ENCODE measurements around the gene DAAM2.

The DAAM2 gene

DNA sequence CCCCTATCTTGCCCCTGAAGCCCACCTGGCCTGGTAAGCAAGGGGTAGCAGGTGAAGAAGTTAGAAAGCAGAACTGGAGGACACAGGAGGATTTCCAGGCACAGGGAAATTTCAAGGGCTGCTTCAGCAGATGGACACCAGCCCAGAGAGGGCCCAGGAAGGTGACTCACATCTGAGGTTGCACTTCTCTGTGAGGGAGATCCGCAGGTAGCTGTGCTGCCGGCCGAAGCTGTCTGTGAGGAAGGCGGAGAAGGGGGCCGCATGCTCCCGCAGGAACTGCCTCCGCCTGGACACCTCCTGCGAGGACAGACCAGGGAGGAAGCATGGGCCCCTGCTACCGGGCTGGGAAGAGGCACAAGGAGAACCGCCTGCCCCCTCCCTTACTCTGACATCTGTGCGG, 135.0 kb downstream of the DAAM2 start:
- DNase-seq (ENCODE audit: low read depth), result no peak

DNA sequence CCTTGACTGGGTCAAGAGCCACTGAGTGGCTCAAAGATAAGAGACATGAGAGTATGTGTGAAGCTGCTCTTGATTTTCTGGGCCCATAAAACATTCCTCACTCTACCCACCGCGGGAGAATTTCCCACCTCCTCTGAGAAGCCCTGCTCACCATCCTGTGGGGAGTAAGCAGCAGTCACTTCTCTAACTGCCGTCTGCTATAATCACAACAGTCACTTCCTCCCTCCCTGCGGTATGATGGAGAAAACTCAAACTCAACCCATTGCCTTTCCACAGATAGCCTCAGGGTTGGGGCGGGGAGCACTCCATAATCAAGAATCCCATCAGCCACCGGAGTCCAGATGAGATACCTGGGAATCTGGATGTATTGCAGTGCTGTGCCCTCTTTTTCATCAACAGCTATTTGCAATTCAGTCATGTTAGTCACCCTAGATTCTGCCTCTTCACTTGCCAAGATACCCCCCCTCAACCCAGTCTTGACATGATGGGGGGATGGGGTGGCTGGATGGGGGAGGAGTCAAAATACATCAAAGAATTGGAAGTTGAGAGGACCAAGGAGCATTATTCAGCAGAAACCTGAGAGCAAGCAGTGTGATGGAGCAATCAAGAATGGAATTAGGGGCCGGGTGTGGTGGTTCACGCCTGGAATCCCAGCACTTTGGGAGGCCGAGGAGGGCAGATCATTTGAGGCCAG, 137.0 kb downstream of the DAAM2 start:
- TF ChIP-seq, protein P1, sequence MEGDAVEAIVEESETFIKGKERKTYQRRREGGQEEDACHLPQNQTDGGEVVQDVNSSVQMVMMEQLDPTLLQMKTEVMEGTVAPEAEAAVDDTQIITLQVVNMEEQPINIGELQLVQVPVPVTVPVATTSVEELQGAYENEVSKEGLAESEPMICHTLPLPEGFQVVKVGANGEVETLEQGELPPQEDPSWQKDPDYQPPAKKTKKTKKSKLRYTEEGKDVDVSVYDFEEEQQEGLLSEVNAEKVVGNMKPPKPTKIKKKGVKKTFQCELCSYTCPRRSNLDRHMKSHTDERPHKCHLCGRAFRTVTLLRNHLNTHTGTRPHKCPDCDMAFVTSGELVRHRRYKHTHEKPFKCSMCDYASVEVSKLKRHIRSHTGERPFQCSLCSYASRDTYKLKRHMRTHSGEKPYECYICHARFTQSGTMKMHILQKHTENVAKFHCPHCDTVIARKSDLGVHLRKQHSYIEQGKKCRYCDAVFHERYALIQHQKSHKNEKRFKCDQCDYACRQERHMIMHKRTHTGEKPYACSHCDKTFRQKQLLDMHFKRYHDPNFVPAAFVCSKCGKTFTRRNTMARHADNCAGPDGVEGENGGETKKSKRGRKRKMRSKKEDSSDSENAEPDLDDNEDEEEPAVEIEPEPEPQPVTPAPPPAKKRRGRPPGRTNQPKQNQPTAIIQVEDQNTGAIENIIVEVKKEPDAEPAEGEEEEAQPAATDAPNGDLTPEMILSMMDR (IDR thresholded peaks at IDR 0.05; ENCODE audit: low read depth, low read length, missing control alignments), result no peak
- H3K4me3 ChIP-seq (ENCODE audit: low read depth, low read length), result no peak overlapping the region
- no peak for DNase-seq (ENCODE audit: low read depth)

More for the DNA sequence above, 135.0 kb downstream of the DAAM2 start:
- TF ChIP-seq, protein P1 (IDR thresholded peaks at IDR 0.05; ENCODE audit: low read depth, low read length, missing control alignments), result no peak
- H3K4me3 ChIP-seq (ENCODE audit: low read depth, low read length), result no peak overlapping the region

DNA sequence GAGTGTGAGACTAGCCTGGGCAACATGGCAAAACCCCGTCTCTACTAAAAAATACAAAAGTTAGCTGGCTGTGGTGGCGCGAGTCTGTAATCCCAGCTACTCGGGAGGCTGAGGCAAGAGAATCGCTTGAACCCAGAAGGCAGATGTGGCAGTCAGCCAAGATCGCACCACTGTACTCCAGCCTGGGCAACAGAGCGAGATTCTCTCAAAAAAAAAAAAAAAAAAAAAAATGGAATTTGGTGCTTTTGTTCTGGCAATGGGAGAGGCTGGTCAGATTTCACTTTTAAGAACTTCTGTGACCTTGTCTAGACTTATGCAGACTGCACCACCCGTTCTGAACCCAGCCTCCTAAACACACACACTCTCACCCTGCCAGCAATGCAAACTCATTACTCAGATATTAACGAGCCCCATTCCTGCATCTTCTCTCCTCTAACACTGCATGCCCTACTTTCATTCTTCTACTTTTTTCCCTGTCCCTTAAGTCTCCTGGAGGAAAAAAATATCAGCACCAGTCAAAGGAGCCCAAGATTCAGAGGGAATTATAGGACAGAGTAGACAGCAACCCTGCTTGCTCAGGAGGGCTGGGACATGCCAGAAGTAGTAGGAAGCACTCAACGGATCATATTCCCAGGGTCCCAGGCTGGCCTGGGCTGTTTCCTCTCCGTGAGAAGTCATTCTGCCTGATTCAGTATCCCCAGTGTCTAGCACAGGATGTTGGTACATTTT, 137.7 kb downstream of the DAAM2 start:
- DNase-seq (ENCODE audit: low read depth), result no peak
- TF ChIP-seq, protein P1 (IDR thresholded peaks at IDR 0.05; ENCODE audit: low read depth, low read length, missing control alignments), result no peak
- no peak overlapping the region for H3K4me3 ChIP-seq (ENCODE audit: low read depth, low read length)

DNA sequence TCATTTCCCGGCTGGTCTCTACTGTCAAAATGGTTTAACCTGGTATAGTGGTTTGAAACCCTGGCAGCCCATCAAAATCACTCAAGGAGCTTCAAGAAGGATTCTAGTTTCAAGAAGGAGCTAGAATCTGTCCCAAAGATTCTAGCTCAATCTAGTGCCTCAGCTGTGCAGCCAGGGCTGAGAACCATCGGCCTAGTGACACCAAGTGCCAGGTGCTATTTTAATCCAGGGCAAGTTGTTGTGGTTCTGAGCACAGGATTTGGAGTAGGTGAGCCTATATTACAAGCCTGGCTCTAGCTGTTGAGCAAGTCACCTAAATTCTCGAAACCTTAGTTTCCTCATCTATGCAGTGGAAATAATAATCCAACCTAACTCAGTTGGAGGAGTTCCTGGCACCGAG, 138.4 kb downstream of the DAAM2 start:
- DNase-seq (ENCODE audit: low read depth), result no peak
- TF ChIP-seq, protein P1 (IDR thresholded peaks at IDR 0.05; ENCODE audit: low read depth, low read length, missing control alignments), result no peak
- H3K4me3 ChIP-seq (ENCODE audit: low read depth, low read length), result no peak overlapping the region

DNA sequence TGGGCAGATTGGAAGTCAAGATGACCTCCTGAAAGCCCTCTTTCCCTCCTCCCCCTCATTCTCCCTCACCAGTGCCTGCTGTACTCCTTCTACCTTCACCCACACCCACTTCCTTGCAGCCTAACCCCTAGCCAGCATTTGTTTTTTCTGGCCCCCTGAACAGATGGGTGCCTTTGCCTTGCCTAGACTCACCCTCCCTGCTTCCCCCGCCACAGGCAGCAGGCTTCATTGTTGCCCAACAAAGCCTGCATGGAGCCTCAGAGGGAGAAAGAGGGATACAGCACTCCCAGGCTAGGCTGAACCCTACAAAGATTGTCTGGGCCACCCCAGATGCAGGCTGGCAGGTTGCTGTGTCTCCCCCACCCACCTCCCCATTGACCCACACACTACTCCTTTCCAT, 139.4 kb downstream of the DAAM2 start:
- TF ChIP-seq, protein P1 (IDR thresholded peaks at IDR 0.05; ENCODE audit: low read depth, low read length, missing control alignments), result no peak
- H3K4me3 ChIP-seq (ENCODE audit: low read depth, low read length), result no peak overlapping the region
- no peak for DNase-seq (ENCODE audit: low read depth)

DNA sequence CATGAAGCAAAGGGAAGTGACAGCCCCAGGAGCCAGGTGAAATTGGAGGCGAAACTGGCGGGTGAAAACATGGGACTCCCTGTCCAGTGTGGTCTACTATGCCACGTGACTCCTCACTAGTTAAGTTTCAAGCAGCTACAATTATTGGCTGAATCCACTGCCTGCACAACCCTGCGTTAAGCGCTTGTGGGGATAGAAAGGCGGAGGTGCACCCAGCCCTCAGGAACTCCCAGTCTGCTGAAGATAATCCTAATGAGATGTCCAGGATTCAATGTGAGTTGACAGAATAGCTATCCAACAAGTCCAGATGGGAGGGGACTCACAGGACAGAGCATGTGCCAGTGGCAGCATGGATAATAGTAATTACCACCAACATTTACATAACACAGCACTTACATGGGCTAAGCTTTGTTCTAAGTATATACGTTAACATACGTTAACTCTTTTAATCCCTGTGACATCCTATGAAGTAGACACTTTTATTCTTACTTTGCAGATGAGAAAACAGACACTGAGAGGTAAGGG, 140.3 kb downstream of the DAAM2 start:
- H3K4me3 ChIP-seq (ENCODE audit: low read depth, low read length), result no peak overlapping the region
- TF ChIP-seq, protein P1 (IDR thresholded peaks at IDR 0.05; ENCODE audit: low read depth, low read length, missing control alignments), result no peak

More for the DNA sequence above, 140.3 kb downstream of the DAAM2 start:
- no peak for DNase-seq (ENCODE audit: low read depth)

Measured in GM12864 (cell line).